ENCODE results near the gene SFT2D3.

- TF ChIP-seq CTCF (IDR thresholded peaks at IDR 0.05) (no peak), POLR2A (IDR thresholded peaks at IDR 0.05) (no peak)
Measured at GRCh38 chr2:127674241-127675209, 26.8 kb upstream of the SFT2D3 start.

Data from ovary (tissue), 3 donors.